Vagina (tissue), 2 donors: ENCODE results near the gene TBC1D24.

Source experiments
- POLR2A ChIP-seq, 2 donors: fragments of 450-650 bp; IDR thresholded peaks; one replicate each; pipeline ENCODE4 v1.6.1; 2017; ENCODE audit warnings: antibody characterized with exemption in 2 of 2, mild to moderate bottlenecking in 2 of 2, moderate library complexity in 2 of 2
- POLR2AphosphoS5 ChIP-seq, 2 donors: sonication (generic); formaldehyde crosslinking; IDR thresholded peaks; one replicate each; pipeline ENCODE4 v1.9.0; 2017; ENCODE audit warnings: antibody characterized with exemption in 2 of 2, mild to moderate bottlenecking in 2 of 2, low read depth in 1 of 2; ENCODE audit not compliant: insufficient read depth in 1 of 2
- TF ChIP-seq, protein P1 (sequence below), 3 experiments: fragments of 450-650 bp in 2 of 3; fragments of 200-600 bp in 1 of 3; sonication (generic) in 1 of 3; IDR thresholded peaks; one replicate each; pipeline ENCODE4 v1.5.1; 2017 to 2019; ENCODE audit warnings: antibody characterized with exemption in 3 of 3, mild to moderate bottlenecking in 2 of 3, moderate library complexity in 2 of 3

GRCh38 chr16:2520097-2520783 lies 45.3 kb downstream of the TBC1D24 start, which contains the start of gene AMDHD2:
- TF ChIP-seq, protein P1, sequence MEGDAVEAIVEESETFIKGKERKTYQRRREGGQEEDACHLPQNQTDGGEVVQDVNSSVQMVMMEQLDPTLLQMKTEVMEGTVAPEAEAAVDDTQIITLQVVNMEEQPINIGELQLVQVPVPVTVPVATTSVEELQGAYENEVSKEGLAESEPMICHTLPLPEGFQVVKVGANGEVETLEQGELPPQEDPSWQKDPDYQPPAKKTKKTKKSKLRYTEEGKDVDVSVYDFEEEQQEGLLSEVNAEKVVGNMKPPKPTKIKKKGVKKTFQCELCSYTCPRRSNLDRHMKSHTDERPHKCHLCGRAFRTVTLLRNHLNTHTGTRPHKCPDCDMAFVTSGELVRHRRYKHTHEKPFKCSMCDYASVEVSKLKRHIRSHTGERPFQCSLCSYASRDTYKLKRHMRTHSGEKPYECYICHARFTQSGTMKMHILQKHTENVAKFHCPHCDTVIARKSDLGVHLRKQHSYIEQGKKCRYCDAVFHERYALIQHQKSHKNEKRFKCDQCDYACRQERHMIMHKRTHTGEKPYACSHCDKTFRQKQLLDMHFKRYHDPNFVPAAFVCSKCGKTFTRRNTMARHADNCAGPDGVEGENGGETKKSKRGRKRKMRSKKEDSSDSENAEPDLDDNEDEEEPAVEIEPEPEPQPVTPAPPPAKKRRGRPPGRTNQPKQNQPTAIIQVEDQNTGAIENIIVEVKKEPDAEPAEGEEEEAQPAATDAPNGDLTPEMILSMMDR (IDR thresholded peaks at IDR 0.05) = no peak
- peak in 1 of 2 donors; percentile 36 for TF ChIP-seq POLR2AphosphoS5 (IDR thresholded peaks at IDR 0.05; ENCODE audit: insufficient read depth in 1 of 2, low read depth in 1 of 2)
- TF ChIP-seq POLR2A (IDR thresholded peaks at IDR 0.05) = peak in 1 of 2 donors; percentile 48
